GM23338 (cell line): ENCODE results near the gene MRPL20. TPM values are rescaled to one million over a fixed set of nuclear protein-coding genes. Genes with fewer than 3 reads are reported as not detected.
"Not testable (repeated sequence)": the region's sequence is repeated elsewhere in the genome, so short reads cannot be mapped to it uniquely, and the experiment has no call there.

Experiments
- ATAC-seq: fragments of 200-7000 bp; cut with Tn5 transposase; 3 replicates; pipeline ENCODE4 v1.9.1; 2020
- DNase-seq: peaks from one replicate; pipeline ENCODE4 v3.0.0-alpha.2; 2015; ENCODE audit warnings: low spot score
- H2AFZ ChIP-seq: fragments of 200-600 bp; sonication (generic); 2 replicates; pipeline ENCODE4 v1.8.0; 2016; ENCODE audit warnings: antibody characterized with exemption, mild to moderate bottlenecking, moderate library complexity
- H3F3A ChIP-seq: fragments of 200-600 bp; sonication (generic); replicated peaks from 2 replicates; pipeline ENCODE4 v1.8.0; 2017; ENCODE audit warnings: antibody characterized with exemption, mixed run types, low read depth
- H3K27ac ChIP-seq: fragments of 200-600 bp; sonication (generic); 2 replicates; pipeline ENCODE4 v1.6.1; 2016; ENCODE audit warnings: low read depth
- H3K27me3 ChIP-seq: fragments of 200-600 bp; sonication (generic); 2 replicates; pipeline ENCODE4 v1.8.0; 2016; ENCODE audit warnings: mild to moderate bottlenecking, mixed run types, moderate library complexity; ENCODE audit not compliant: insufficient read depth
- H3K36me3 ChIP-seq: fragments of 200-600 bp; sonication (generic); 2 replicates; pipeline ENCODE4 v1.8.0; 2016; ENCODE audit warnings: mild to moderate bottlenecking; ENCODE audit not compliant: insufficient read depth
- H3K4me1 ChIP-seq: fragments of 200-600 bp; sonication (generic); 2 replicates; pipeline ENCODE4 v1.8.0; 2016; ENCODE audit warnings: mild to moderate bottlenecking, moderate library complexity; ENCODE audit not compliant: insufficient read depth
- H3K4me2 ChIP-seq: fragments of 200-600 bp; sonication (generic); 2 replicates; pipeline ENCODE4 v1.7.1; 2017; ENCODE audit warnings: mixed run types
- H3K4me3 ChIP-seq: fragments of 200-600 bp; sonication (generic); 2 replicates; pipeline ENCODE4 v1.6.1; 2016; ENCODE audit warnings: mixed run types
- H3K79me2 ChIP-seq: fragments of 200-600 bp; sonication (generic); replicated peaks from 2 replicates; pipeline ENCODE4 v1.8.0; 2017; ENCODE audit warnings: mild to moderate bottlenecking; ENCODE audit not compliant: insufficient read depth
- H3K9me2 ChIP-seq: fragments of 200-600 bp; sonication (generic); 2 replicates; pipeline ENCODE4 v1.8.0; 2017; ENCODE audit not compliant: insufficient read depth
- H4K20me1 ChIP-seq: fragments of 200-600 bp; sonication (generic); replicated peaks from 2 replicates; pipeline ENCODE4 v1.8.0; 2017; ENCODE audit warnings: mild to moderate bottlenecking; ENCODE audit not compliant: insufficient read depth
- H3K27ac Mint-ChIP-seq: 2 replicates; pipeline ENCODE4 v1.8.0; 2020; ENCODE audit warnings: inconsistent platforms, mild to moderate bottlenecking, moderate library complexity, mixed read lengths
- H3K27me3 Mint-ChIP-seq: 3 replicates; pipeline ENCODE4 v1.8.0; 2022; ENCODE audit warnings: low read depth, mild to moderate bottlenecking, moderate library complexity, mixed read lengths, inconsistent platforms; ENCODE audit not compliant: insufficient read depth, poor library complexity
- H3K36me3 Mint-ChIP-seq: 3 replicates; pipeline ENCODE4 v1.8.0; 2021; ENCODE audit warnings: low read depth, mild to moderate bottlenecking, inconsistent platforms, moderate library complexity, mixed read lengths
- H3K4me1 Mint-ChIP-seq: 3 replicates; pipeline ENCODE4 v1.8.0; 2020; ENCODE audit warnings: mild to moderate bottlenecking, inconsistent platforms, mixed read lengths
- H3K4me3 Mint-ChIP-seq: 3 replicates; pipeline ENCODE4 v1.8.0; 2021; ENCODE audit warnings: moderate library complexity, mild to moderate bottlenecking, inconsistent platforms, mixed read lengths
- H3K9me3 Mint-ChIP-seq: 3 replicates; pipeline ENCODE4 v1.8.0; 2020; ENCODE audit warnings: moderate library complexity, mild to moderate bottlenecking, inconsistent platforms, mixed read lengths
- CREB1 ChIP-seq: fragments of 250-450 bp; sonication (Bioruptor Pico); IDR thresholded peaks from 2 replicates; pipeline ENCODE4 v1.5.0; 2020; ENCODE audit warnings: low read depth, mild to moderate bottlenecking, moderate library complexity
- EZH2 ChIP-seq: fragments of 200-600 bp; sonication (generic); IDR thresholded peaks from one replicate; pipeline ENCODE4 v1.8.0; 2017; ENCODE audit warnings: antibody characterized with exemption, mild to moderate bottlenecking, low read depth; ENCODE audit not compliant: unreplicated experiment
- JUNB ChIP-seq: IDR thresholded peaks from one replicate; pipeline ENCODE4 v1.6.1; 2016; ENCODE audit warnings: antibody characterized with exemption; ENCODE audit not compliant: unreplicated experiment
- NANOG ChIP-seq: IDR thresholded peaks from 2 replicates; pipeline ENCODE4 v1.6.1; 2016; ENCODE audit warnings: antibody characterized with exemption, borderline replicate concordance
- POLR2AphosphoS5 ChIP-seq: IDR thresholded peaks from 2 replicates; pipeline ENCODE4 v1.6.1; 2016; ENCODE audit warnings: antibody characterized with exemption, low read depth
- STAT1 ChIP-seq: IDR thresholded peaks from one replicate; pipeline ENCODE4 v1.6.1; 2016; ENCODE audit warnings: antibody characterized with exemption; ENCODE audit not compliant: unreplicated experiment
- ZNF462 ChIP-seq: fragments of 250-450 bp; sonication (Bioruptor Pico); IDR thresholded peaks from 2 replicates; pipeline ENCODE4 v1.5.0; 2020; ENCODE audit warnings: mild to moderate bottlenecking, moderate library complexity
- polyA plus RNA-seq: library from polyadenylated mRNA; unstranded; fragments of >200 nt; fragmentation: Nextera tagmentation; extraction: Ambion mirVana; gene quantifications from 2 replicates; pipeline ENCODE4 v1.2.1, GENCODE V29; 2016
- total RNA-seq: library from RNA; depleted of rRNA; stranded (reverse); fragments of >200 nt; shearing (Covaris generic); gene quantifications from 2 replicates; pipeline ENCODE4 v1.2.3, GENCODE V29; 2014

Gene MRPL20
- total and polyA plus RNA-seq, 2 experiments from 2014 or later = 173 to 319 TPM

- TF ChIP-seq ZNF462 (CRISPR knock-in tag) (no peak), JUNB (no peak), CREB1 (CRISPR knock-in tag) (no peak), EZH2 (no peak), NANOG (no peak), STAT1 (no peak), POLR2AphosphoS5 (no peak)
These were observed 36.3 kb downstream of the MRPL20 start (continued) for GRCh38 chr1:1370771-1371300.

GRCh38 chr1:1370094-1370493 is 37.0 kb downstream of the MRPL20 start:
- not testable (repeated sequence) for H3K36me3 Mint-ChIP-seq, H3K9me2 ChIP-seq, H3K4me3 Mint-ChIP-seq, ATAC-seq, H3K27ac Mint-ChIP-seq, H3K4me2 ChIP-seq, H3K27me3 Mint-ChIP-seq, H3K36me3 ChIP-seq, H3K4me1 ChIP-seq, H3K27ac ChIP-seq, H3K4me3 ChIP-seq, DNase-seq, H2AFZ ChIP-seq, H3K4me1 Mint-ChIP-seq, H3K27me3 ChIP-seq, H3K9me3 Mint-ChIP-seq
- peaks cover 24% of the 10 kb centered on the region for H3F3A ChIP-seq
- H3K79me2 ChIP-seq = peaks cover 21% of the 10 kb centered on the region
- H4K20me1 ChIP-seq = peaks cover 12% of the 10 kb centered on the region
